GM18505 (cell line): ENCODE data around the gene SH3TC1.

ENCODE experiments used
- ATAC-seq: cut with Tn5 transposase; IDR thresholded peaks from one replicate; pipeline ENCODE4 v1.9.1; 2021; ENCODE audit not compliant: unreplicated experiment
- POLR2A ChIP-seq: IDR thresholded peaks from 4 replicates; pipeline ENCODE4 v1.6.1; 2011; ENCODE audit warnings: borderline replicate concordance; ENCODE audit not compliant: insufficient read depth, insufficient read length; ENCODE audit errors: extremely low read depth

Gene SH3TC1

GRCh38 chr4:8168832-8169598 lies 30.1 kb upstream of the SH3TC1 start:
- TF ChIP-seq POLR2A: no peak
- ATAC-seq: no peak

DNA sequence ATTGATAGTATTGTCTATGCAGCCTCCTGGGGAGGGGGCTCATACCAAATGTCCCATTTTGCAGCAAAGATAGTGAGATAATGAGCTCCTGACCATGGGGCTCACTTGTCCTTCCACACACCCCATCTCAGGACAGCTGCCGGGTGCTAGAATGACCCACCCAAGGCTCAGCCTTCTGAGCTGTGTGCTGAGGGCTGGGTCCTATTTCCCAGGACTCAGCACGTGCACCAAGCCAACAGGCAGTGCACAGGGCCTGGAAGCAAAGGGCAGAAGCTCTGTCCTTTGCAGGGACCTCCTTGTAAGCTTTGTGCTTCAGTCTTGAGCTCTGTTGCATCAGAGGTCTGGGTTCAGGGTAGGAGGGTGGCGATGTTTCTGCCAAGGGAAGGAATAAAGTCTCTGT lies 29.3 kb upstream of the SH3TC1 start:
- no peak for TF ChIP-seq POLR2A
- no peak for ATAC-seq

- no peak for TF ChIP-seq POLR2A
- ATAC-seq: no peak
Measured at GRCh38 chr4:8170341-8170740, 28.7 kb upstream of the SH3TC1 start.

DNA sequence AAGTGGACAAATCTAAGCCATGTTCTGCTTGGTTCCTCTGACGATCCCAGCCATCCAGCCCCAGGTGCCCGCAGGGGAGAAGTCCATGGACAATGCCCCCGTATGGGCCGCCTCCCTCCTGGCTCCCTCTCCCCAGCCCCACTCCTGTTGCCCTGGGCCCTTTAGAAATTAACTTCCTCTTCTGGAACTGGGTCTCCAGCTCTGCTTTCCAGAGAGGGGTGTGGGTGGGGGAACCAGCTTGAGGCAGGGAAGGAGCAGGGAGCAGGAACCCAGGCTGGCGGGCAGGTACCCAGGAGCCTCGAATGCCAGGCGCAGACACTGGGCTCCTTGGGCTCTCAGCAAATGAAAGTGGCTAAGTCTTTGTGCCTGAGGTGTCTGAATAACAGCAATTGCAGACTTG lies 27.8 kb upstream of the SH3TC1 start:
- no peak for ATAC-seq
- no peak for TF ChIP-seq POLR2A

DNA sequence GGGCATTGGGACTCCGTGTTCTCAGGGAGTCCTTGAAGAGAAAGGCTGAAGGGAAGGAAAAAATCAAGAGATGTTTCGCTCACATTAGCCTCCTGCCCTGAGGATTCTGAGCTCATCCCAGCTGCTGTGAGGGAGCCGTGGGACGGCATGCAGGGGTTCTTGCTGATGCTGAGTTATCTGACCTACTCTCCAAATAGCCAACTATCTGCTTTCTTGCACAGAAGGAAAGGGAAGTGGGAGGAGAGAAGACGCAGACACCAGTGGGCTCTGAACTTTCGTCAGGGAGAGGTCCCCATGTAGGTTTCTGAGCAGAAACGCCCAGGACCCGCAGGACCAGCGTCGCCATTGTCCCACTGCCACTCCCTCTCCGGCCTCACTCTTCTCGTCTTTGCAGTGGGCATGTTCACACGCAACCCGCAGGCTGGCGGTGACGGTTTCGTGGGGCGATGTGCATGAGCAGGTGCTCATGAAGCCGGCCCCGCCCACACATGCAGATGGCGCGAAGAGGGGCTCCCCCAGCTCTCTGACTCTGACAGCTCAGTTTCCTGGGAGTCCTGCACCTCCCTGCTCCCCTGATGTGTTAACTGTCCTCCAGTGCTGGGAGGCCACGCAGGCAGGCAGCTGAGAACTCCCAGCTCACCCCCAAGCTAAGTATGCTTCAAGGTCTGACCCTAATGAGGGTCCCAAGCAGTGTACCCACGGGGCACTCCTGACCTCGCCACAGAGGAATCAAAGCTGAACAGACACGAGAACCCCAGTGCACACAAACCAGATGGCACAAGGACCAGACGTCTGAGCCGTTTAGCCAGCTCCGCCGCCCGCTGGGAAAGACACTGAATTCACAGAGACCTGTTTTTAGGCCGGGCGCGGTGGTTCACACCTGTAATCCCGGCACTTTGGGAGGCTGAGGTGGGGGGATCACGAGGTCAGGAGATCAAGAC lies 26.8 kb upstream of the SH3TC1 start:
- TF ChIP-seq POLR2A: no peak
- ATAC-seq: peak; percentile 57

- no peak for TF ChIP-seq POLR2A
- no peak for ATAC-seq
Measured at GRCh38 chr4:8173492-8174242, 25.4 kb upstream of the SH3TC1 start.

DNA sequence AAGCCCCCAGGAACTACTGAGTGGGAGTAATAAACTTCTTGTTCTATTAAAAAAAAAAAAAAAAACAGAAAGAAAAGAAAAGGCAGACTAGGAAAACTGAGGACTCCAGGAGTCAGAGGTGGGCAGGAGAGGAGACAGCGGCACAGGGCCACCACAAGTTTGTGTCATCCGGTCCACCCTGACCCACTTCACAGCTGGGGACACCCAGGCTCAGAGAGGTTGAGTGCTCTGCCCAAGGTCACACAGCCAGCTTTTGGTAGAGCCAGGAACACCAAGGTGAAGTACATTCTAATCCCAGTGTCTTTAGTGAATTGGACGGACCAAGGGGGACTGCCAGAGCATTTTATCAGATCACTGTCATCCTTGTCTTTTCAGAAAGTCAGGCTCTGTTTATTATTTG lies 24.1 kb upstream of the SH3TC1 start:
- ATAC-seq: no peak
- TF ChIP-seq POLR2A: no peak

GRCh38 chr4:8175686-8176085 lies 23.4 kb upstream of the SH3TC1 start:
- ATAC-seq: no peak
- no peak for TF ChIP-seq POLR2A

GRCh38 chr4:8176547-8177399 lies 22.3 kb upstream of the SH3TC1 start:
- peak; percentile 66 for ATAC-seq
- TF ChIP-seq POLR2A: no peak

DNA sequence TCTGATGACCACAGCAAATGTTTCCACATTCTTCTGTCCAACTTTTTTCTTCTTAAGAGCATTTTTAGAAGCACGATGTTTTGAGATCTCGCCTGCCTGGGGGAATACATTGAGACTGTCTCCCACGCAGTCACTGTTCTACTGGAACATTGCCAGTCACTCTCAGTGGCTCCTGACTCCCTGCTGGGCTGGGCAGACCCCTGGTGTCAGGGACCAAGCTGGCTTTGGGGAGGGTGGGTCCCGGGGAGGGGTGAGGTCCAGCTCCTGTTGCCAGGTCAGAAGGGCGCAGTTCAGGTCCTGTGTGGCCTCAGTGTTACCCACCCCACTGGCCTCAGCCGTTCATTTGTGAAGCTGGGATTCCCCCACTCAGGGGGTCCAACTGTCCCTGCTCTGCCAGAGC lies 21.5 kb upstream of the SH3TC1 start:
- TF ChIP-seq POLR2A: no peak
- no peak for ATAC-seq

- TF ChIP-seq POLR2A: no peak
- no peak for ATAC-seq
Measured at GRCh38 chr4:8177956-8178355, 21.1 kb upstream of the SH3TC1 start.

DNA sequence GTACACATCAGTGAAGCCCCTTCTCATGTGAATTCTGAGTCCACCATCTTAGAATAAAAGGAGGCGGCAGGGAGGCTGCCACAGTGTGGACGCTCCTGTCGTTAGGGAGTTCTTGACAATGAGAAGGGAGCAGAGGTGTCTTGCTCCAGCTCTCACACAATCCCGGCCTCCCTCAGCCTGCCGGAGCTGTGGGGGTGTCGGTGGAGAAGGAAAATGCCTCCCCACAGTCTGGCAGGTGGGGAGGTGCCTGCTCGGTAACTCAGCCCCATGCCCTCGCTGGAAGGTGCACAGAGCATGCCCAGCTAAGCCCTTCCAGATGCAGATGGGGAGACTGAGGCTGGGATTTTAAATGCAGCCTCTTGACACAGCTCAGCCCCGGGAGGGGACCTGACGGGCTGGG lies 20.0 kb upstream of the SH3TC1 start:
- no peak for TF ChIP-seq POLR2A
- no peak for ATAC-seq

- ATAC-seq: no peak
- no peak for TF ChIP-seq POLR2A
Measured at GRCh38 chr4:8179771-8180170, 19.3 kb upstream of the SH3TC1 start.
